BE2C (cell line): Measurements from ENCODE around the gene TSPAN14.

Experiments used
- DNase-seq: peaks from one replicate; pipeline ENCODE4 v3.0.0-alpha.2; 2020
- H3K27me3 ChIP-seq: fragments of 250-450 bp; sonication (Bioruptor Pico); 2 replicates; pipeline ENCODE4 v1.5.1; 2020; ENCODE audit warnings: mild to moderate bottlenecking
- H3K36me3 ChIP-seq: fragments of 250-450 bp; sonication (Bioruptor Pico); 2 replicates; pipeline ENCODE4 v1.5.1; 2020; ENCODE audit warnings: mild to moderate bottlenecking
- H3K4me1 ChIP-seq: fragments of 250-450 bp; sonication (Bioruptor Pico); 2 replicates; pipeline ENCODE4 v1.5.1; 2020
- H3K4me3 ChIP-seq: 2 replicates; pipeline ENCODE4 v1.5.1; 2011; ENCODE audit warnings: low read depth, low read length
- H3K9me3 ChIP-seq: fragments of 250-450 bp; sonication (Bioruptor Pico); 2 replicates; pipeline ENCODE4 v1.5.1; 2020
- TF ChIP-seq, protein P1 (sequence below): IDR thresholded peaks from 2 replicates; pipeline ENCODE4 v1.5.1; 2012; ENCODE audit warnings: mild to moderate bottlenecking, low read depth, low read length

TSPAN14 gene

DNA sequence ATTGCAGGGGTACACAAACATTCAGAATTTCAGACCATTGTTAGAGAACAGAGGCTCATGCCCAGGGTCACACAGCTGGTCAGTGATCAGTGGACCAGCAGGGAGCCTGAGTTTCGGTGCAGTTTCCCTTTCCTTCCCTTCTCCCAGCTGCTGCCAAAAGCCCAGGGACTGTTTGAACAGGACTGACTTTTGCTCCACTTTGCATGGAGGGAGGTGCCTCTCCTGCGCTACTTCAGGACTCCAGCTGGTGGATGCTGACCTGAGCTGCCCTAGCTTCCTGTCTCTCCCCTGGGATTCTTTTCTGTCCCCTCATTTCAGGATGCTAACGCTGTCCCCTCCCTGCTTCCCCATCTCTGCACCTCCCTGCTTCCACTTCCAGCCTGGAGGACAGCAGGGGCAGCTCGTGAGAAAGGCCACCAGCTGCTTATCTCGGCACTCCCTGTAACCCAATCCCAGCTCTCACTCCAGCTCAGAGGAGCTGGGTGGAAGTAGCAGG, 98.1 kb downstream of the TSPAN14 start:
- TF ChIP-seq, protein P1, sequence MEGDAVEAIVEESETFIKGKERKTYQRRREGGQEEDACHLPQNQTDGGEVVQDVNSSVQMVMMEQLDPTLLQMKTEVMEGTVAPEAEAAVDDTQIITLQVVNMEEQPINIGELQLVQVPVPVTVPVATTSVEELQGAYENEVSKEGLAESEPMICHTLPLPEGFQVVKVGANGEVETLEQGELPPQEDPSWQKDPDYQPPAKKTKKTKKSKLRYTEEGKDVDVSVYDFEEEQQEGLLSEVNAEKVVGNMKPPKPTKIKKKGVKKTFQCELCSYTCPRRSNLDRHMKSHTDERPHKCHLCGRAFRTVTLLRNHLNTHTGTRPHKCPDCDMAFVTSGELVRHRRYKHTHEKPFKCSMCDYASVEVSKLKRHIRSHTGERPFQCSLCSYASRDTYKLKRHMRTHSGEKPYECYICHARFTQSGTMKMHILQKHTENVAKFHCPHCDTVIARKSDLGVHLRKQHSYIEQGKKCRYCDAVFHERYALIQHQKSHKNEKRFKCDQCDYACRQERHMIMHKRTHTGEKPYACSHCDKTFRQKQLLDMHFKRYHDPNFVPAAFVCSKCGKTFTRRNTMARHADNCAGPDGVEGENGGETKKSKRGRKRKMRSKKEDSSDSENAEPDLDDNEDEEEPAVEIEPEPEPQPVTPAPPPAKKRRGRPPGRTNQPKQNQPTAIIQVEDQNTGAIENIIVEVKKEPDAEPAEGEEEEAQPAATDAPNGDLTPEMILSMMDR = no peak
- Histone ChIP-seq H3K4me1 (no peaks in the 10 kb centered on the region), H3K36me3 (no peaks in the 10 kb centered on the region), H3K4me3 (no peak overlapping the region), H3K27me3 (no peaks in the 10 kb centered on the region), H3K9me3 (no peaks in the 10 kb centered on the region)
- DNase-seq = no peak

DNA sequence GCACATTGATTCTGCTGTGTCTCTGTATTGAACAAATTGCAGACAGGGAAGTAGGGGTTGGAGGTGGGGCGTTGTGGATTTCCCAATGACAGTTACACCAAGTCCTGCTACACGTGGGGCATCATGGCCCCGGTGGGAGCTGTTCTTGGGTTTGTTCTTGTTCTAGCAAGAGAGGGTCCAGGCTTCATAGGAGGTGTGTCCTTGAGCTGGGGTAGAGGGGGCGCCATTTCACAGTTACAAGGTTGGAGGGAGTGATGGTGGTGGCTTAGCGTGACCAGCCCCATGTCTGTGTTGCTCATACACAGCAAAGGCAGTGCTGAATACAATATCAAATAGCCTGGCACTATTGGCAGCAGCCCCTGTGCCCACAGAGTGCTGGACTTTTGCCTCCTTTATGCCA, 99.3 kb downstream of the TSPAN14 start:
- Histone ChIP-seq H3K36me3 (no peaks in the 10 kb centered on the region), H3K9me3 (no peaks in the 10 kb centered on the region), H3K4me1 (no peaks in the 10 kb centered on the region), H3K27me3 (no peaks in the 10 kb centered on the region), H3K4me3 (no peak overlapping the region)
- TF ChIP-seq, protein P1 = no peak
- DNase-seq = no peak

DNA sequence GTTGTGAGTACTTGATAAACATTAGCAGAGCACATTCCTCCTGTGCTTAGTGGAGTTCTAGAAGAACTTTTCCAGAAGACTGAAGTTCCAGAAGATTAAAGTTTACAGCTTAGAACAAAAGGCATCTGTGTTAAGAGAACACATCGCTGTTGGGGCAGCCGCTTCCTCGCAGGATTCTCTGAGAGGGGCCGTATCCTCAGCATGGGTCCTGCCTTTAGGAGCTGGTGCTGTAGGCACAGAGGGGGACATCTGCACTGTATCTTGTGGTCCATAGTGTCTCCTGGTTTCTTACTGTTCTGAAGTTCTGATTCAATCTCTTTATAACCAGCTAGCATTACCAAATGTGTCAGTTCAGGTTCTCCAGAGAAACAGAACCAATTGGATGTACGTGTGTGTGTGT, 99.9 kb downstream of the TSPAN14 start:
- Histone ChIP-seq H3K4me1 (no peaks in the 10 kb centered on the region), H3K9me3 (no peaks in the 10 kb centered on the region), H3K27me3 (no peaks in the 10 kb centered on the region), H3K36me3 (no peaks in the 10 kb centered on the region), H3K4me3 (no peak overlapping the region)
- DNase-seq = no peak
- TF ChIP-seq, protein P1 = no peak

DNA sequence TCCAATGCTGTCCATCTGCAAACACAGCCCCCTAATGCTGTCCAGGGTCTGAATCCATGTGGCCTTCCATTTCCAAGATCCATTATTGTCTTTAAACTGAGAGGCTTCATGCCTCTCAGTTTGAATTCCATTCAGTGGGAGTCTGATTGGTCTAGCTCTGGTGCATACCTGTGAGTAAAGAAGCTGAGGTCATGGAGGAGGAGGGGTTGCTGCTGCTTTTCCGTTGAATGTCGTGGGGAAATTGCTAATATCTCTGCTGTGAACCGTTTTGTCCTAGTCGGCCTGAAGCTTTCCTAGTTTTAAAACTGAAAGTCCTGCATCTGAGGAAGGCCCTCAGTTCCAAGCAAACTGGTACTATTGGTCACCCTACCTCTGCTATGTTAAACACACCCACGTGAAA, 101.3 kb downstream of the TSPAN14 start:
- H3K9me3 ChIP-seq = no peaks in the 10 kb centered on the region
- DNase-seq = no peak
- no peak overlapping the region for H3K4me3 ChIP-seq
- no peaks in the 10 kb centered on the region for H3K27me3 ChIP-seq
- no peaks in the 10 kb centered on the region for H3K36me3 ChIP-seq
- no peaks in the 10 kb centered on the region for H3K4me1 ChIP-seq
- TF ChIP-seq, protein P1 = no peak

DNA sequence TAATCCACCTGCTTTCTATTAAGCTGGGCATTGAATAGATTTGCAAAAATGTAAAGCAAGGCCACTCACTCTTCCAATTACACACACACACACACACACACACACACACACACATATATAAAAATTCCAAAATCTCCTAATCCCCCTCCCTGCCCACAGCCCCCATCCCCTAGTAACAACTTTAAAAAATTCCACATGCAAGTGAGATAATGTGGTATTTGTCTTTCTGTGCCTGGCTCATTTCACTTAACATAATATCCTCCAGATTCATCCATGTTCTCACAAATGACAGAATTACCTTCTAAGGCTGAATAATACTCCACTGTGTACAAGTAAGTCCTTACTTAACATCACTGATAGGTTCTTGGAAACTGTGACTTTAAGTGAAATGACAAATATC, 107.8 kb downstream of the TSPAN14 start:
- no peaks in the 10 kb centered on the region for H3K4me1 ChIP-seq

DNA sequence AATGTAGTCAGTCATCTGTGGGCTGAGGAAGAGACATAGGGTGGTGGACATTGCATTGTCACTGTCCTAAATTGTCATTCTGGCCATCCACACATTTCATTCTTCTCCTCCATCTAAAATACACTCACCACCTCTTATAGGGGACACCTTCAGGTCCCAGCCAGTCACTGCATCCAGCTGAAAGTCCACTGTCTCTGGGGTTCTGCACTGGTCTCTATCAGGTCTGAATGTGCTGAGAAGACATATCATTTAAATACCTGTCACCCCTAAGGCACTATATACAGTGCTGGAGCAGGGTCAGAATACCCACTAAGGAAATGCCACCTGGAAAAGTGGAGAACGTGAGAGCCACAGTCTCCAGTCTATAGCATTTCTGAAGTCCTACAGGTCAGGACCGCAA, 113.2 kb downstream of the TSPAN14 start:
- Histone ChIP-seq H3K9me3 (no peaks in the 10 kb centered on the region), H3K36me3 (no peaks in the 10 kb centered on the region), H3K4me3 (no peak overlapping the region), H3K4me1 (no peaks in the 10 kb centered on the region), H3K27me3 (no peaks in the 10 kb centered on the region)
- DNase-seq = no peak
- TF ChIP-seq, protein P1 = no peak

More for the DNA sequence above, 107.8 kb downstream of the TSPAN14 start:
- TF ChIP-seq, protein P1 = no peak
- no peak overlapping the region for H3K4me3 ChIP-seq
- no peaks in the 10 kb centered on the region for H3K36me3 ChIP-seq
- H3K27me3 ChIP-seq = no peaks in the 10 kb centered on the region
- DNase-seq = no peak
- H3K9me3 ChIP-seq = no peaks in the 10 kb centered on the region
